ENCODE measurements around the gene PHOX2B. TPM values are rescaled to one million over a fixed set of nuclear protein-coding genes. Genes with fewer than 3 reads are reported as not detected.

The PHOX2B gene
- total RNA-seq, 1 donor from 2014 or later, result not detected

DNA sequence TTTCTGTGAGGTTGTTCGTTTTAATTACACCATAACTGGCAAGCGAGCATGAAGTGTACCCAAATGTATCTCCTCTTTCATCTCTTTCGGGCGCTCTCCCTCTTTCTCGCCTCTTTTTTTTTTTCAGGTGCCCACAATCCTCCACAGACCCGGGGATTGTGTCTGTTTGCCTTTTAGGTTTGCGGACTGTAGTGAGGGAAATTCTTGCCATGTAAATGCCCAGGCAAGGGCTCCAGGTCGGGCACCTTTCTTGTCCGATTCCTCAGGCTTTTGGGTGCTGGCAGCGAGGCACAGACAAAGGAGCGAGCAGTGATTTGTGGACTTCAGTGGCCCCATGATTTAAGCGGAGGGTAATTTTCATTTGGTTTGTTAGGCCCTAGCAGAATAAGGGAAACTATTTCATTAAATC lies 1.1 kb upstream of the PHOX2B start:
- no peak overlapping the region for H3K27ac Mint-ChIP-seq (ENCODE audit: unreplicated experiment)
- peaks cover 8% of the 10 kb centered on the region for H3K36me3 Mint-ChIP-seq (ENCODE audit: low read depth, unreplicated experiment)
- H3K9me3 Mint-ChIP-seq (ENCODE audit: unreplicated experiment), result no peaks in the 10 kb centered on the region
- DNase-seq (ENCODE audit: low spot score), result no peak
- H3K4me3 Mint-ChIP-seq (ENCODE audit: unreplicated experiment), result no peak overlapping the region
- peaks cover 33% of the 10 kb centered on the region for H3K4me1 Mint-ChIP-seq (ENCODE audit: unreplicated experiment)
- TF ChIP-seq, protein P1, sequence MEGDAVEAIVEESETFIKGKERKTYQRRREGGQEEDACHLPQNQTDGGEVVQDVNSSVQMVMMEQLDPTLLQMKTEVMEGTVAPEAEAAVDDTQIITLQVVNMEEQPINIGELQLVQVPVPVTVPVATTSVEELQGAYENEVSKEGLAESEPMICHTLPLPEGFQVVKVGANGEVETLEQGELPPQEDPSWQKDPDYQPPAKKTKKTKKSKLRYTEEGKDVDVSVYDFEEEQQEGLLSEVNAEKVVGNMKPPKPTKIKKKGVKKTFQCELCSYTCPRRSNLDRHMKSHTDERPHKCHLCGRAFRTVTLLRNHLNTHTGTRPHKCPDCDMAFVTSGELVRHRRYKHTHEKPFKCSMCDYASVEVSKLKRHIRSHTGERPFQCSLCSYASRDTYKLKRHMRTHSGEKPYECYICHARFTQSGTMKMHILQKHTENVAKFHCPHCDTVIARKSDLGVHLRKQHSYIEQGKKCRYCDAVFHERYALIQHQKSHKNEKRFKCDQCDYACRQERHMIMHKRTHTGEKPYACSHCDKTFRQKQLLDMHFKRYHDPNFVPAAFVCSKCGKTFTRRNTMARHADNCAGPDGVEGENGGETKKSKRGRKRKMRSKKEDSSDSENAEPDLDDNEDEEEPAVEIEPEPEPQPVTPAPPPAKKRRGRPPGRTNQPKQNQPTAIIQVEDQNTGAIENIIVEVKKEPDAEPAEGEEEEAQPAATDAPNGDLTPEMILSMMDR (IDR thresholded peaks at IDR 0.05; ENCODE audit: unreplicated experiment), result no peak
- peaks cover 38% of the 10 kb centered on the region for H3K27me3 Mint-ChIP-seq (ENCODE audit: unreplicated experiment)

DNA sequence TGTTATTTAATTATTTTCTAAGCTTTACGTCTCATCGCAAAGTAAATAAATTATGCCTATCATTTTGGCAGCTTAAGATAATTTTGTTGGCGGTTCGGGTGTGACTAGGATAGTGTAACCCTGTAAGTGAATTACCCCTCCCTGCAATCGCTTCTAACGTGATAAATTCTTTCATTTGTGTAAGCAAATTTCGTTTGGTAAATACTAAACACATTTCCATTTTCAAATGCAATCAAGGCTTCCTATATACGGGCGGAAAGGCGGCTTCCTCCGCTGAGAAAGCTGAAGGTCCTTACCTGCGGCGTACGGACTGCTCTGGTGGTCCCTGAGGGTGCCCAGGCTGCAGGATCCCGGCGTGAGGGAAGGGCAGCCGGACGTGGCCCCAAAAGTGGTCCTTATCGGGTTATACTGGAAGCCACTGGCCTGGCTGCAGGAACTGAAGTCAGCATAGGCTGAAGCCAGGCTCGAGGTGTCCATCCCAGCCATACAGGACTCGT lies 403 bp downstream of the PHOX2B start:
- H3K27me3 Mint-ChIP-seq (ENCODE audit: unreplicated experiment), result peaks cover 44% of the 10 kb centered on the region
- peaks cover 12% of the 10 kb centered on the region for H3K36me3 Mint-ChIP-seq (ENCODE audit: low read depth, unreplicated experiment)
- H3K9me3 Mint-ChIP-seq (ENCODE audit: unreplicated experiment), result peaks cover 5% of the 10 kb centered on the region
- no peak overlapping the region for H3K27ac Mint-ChIP-seq (ENCODE audit: unreplicated experiment)
- TF ChIP-seq, protein P1 (IDR thresholded peaks at IDR 0.05; ENCODE audit: unreplicated experiment), result no peak
- H3K4me3 Mint-ChIP-seq (ENCODE audit: unreplicated experiment), result no peak overlapping the region
- H3K4me1 Mint-ChIP-seq (ENCODE audit: unreplicated experiment), result peaks cover 39% of the 10 kb centered on the region
- DNase-seq (ENCODE audit: low spot score), result peak; percentile 26

DNA sequence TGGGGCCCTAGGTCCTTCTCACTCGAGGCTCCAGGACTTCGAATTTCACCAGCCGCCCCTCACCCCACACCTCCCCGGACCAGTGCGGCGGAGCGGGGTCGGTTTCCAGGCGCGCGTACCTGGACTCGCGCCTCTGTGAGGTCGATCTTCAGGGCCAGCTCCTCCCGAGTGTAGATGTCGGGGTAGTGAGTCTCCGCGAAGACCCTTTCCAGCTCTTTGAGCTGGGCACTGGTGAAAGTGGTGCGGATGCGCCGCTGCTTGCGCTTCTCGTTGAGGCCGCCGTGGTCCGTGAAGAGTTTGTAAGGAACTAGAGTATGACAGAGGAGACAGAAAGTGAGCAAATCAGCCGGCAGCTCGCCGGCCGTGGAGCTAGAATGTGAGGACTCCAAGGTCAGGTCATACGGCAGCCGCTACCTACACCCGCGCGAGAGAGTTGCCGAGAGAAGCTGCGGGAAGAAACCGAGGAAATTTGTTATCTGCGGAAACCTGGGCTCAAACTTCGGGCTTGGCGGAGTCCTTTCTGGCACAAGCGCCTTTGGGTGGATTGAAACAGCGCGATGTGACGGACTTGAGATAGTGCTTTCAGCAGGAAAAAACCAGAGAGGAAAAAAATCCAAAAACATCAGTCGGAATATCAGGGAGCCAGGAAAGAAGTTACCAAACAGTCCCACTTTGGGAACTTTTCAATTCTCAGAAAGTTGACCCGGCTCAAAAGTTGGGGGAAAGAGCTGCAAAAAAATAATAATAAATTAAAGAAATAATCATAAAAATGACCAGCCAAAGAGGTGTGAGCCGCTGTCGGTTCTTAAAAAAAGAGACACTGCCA lies 1.1 kb downstream of the PHOX2B start:
- Mint-ChIP-seq H3K4me1 (ENCODE audit: unreplicated experiment) (peaks cover 39% of the 10 kb centered on the region), H3K9me3 (ENCODE audit: unreplicated experiment) (peaks cover 5% of the 10 kb centered on the region), H3K4me3 (ENCODE audit: unreplicated experiment) (no peak overlapping the region), H3K27me3 (ENCODE audit: unreplicated experiment) (peaks cover 42% of the 10 kb centered on the region), H3K36me3 (ENCODE audit: low read depth, unreplicated experiment) (peaks cover 12% of the 10 kb centered on the region), H3K27ac (ENCODE audit: unreplicated experiment) (no peak overlapping the region)
- no peak for DNase-seq (ENCODE audit: low spot score)
- TF ChIP-seq, protein P1 (IDR thresholded peaks at IDR 0.05; ENCODE audit: unreplicated experiment), result no peak

DNA sequence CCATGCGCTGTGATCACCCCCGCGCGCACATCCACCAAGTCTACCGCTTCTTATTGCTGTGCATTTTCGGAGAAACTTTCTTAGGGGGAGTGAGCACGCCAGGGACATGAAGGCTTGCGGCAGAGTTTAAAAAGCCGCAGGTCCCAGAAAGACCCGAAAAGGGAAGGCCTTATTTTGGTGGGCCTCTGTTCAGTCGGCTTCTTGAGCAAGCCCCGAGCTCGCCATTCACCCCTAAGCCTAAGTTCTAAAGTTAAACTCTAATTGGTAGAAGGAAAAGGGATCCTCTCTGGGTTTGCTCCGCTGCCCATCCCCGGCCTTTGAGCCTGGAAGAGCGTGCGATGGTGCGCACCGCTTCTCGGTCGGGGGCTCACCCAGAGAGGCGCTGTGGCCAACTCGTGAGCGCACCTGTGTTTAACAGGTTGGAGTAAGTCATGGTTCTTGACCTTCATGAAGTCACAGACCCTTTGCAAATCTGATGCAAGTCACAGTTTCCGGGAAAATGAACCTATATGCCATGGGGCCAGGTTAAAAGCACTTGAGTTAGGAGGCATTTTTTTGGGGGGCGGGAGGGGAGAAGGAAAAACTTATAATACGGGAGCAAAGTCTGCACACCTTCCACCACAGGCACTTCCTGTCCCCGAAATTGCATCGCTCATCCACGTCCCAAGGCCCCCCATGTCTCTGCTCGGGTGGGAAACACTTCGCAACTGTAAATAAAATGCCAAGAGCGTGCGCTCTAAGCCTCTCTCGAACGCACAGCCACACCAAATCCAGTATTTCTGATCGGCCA lies 1.9 kb downstream of the PHOX2B start:
- H3K4me3 Mint-ChIP-seq (ENCODE audit: unreplicated experiment), result no peak overlapping the region
- H3K27ac Mint-ChIP-seq (ENCODE audit: unreplicated experiment), result no peak overlapping the region
- peaks cover 5% of the 10 kb centered on the region for H3K9me3 Mint-ChIP-seq (ENCODE audit: unreplicated experiment)
- H3K4me1 Mint-ChIP-seq (ENCODE audit: unreplicated experiment), result peaks cover 31% of the 10 kb centered on the region
- peaks cover 42% of the 10 kb centered on the region for H3K27me3 Mint-ChIP-seq (ENCODE audit: unreplicated experiment)
- peaks cover 12% of the 10 kb centered on the region for H3K36me3 Mint-ChIP-seq (ENCODE audit: low read depth, unreplicated experiment)
- TF ChIP-seq, protein P1 (IDR thresholded peaks at IDR 0.05; ENCODE audit: unreplicated experiment), result no peak
- DNase-seq (ENCODE audit: low spot score), result no peak

Data from endothelial cell (in vitro differentiated cells).